GM23248 (cell line): ENCODE results near the gene FKBP1A. TPM values are rescaled to one million over a fixed set of nuclear protein-coding genes. Genes with fewer than 3 reads are reported as not detected.

Source experiments
- DNase-seq: peaks from one replicate; pipeline ENCODE4 v3.0.0-alpha.2; 2015
- H2AFZ ChIP-seq: fragments of 200-600 bp; sonication (generic); 2 replicates; pipeline ENCODE4 v1.6.1; 2016; ENCODE audit warnings: antibody characterized with exemption
- H3F3A ChIP-seq: fragments of 200-600 bp; sonication (generic); 2 replicates; pipeline ENCODE4 v1.6.1; 2016; ENCODE audit warnings: mild to moderate bottlenecking, antibody characterized with exemption, mixed run types; ENCODE audit not compliant: insufficient read depth
- H3K27ac ChIP-seq: fragments of 200-600 bp; sonication (generic); 2 replicates; pipeline ENCODE4 v1.5.1; 2016; ENCODE audit warnings: mild to moderate bottlenecking
- H3K27me3 ChIP-seq: fragments of 200-600 bp; sonication (generic); replicated peaks from 2 replicates; pipeline ENCODE4 v1.6.1; 2016; ENCODE audit warnings: mild to moderate bottlenecking; ENCODE audit not compliant: insufficient read depth
- H3K36me3 ChIP-seq: fragments of 200-600 bp; sonication (generic); 2 replicates; pipeline ENCODE4 v1.6.1; 2016; ENCODE audit warnings: low read depth, mild to moderate bottlenecking
- H3K4me1 ChIP-seq: fragments of 200-600 bp; sonication (generic); 2 replicates; pipeline ENCODE4 v1.6.1; 2016; ENCODE audit warnings: mild to moderate bottlenecking; ENCODE audit not compliant: insufficient read depth
- H3K4me2 ChIP-seq: fragments of 200-600 bp; sonication (generic); one replicate; pipeline ENCODE4 v1.6.1; 2016; ENCODE audit warnings: mild to moderate bottlenecking; ENCODE audit not compliant: unreplicated experiment
- H3K4me3 ChIP-seq: fragments of 200-600 bp; sonication (generic); 2 replicates; pipeline ENCODE4 v1.5.1; 2016; ENCODE audit warnings: mild to moderate bottlenecking
- H3K79me2 ChIP-seq: fragments of 200-600 bp; sonication (generic); 2 replicates; pipeline ENCODE4 v1.6.1; 2016; ENCODE audit warnings: mild to moderate bottlenecking; ENCODE audit not compliant: insufficient read depth
- H3K9ac ChIP-seq: fragments of 200-600 bp; sonication (generic); 2 replicates; pipeline ENCODE4 v1.6.1; 2016; ENCODE audit warnings: mild to moderate bottlenecking
- H3K9me2 ChIP-seq: fragments of 200-600 bp; sonication (generic); 2 replicates; pipeline ENCODE4 v1.6.1; 2016; ENCODE audit warnings: mixed run types, mild to moderate bottlenecking, moderate library complexity; ENCODE audit not compliant: insufficient read depth
- H3K9me3 ChIP-seq: fragments of 200-600 bp; sonication (generic); one replicate; pipeline ENCODE4 v1.6.1; 2017; ENCODE audit warnings: low read depth
- H4K20me1 ChIP-seq: fragments of 200-600 bp; sonication (generic); 2 replicates; pipeline ENCODE4 v1.6.0; 2016; ENCODE audit not compliant: insufficient read depth
- EZH2 ChIP-seq: fragments of 200-600 bp; sonication (generic); IDR thresholded peaks from 2 replicates; pipeline ENCODE4 v1.6.1; 2018; ENCODE audit warnings: antibody characterized with exemption, mild to moderate bottlenecking; ENCODE audit not compliant: insufficient read depth, poor library complexity, severe bottlenecking
- EZH2phosphoT487 ChIP-seq: fragments of 200-600 bp; sonication (generic); IDR thresholded peaks from 2 replicates; pipeline ENCODE4 v1.6.1; 2018; ENCODE audit warnings: antibody characterized with exemption, moderate library complexity, mild to moderate bottlenecking, low read depth; ENCODE audit not compliant: insufficient read depth
- WGBS, 2 experiments: methylation state at CpG; one replicate each; pipeline ENCODE4 v1.1.6; 2015 to 2017; ENCODE audit warnings: low lambda C conversion rate in 2 of 2, low coverage in 1 of 2; ENCODE audit errors: missing lambda C conversion rate in 2 of 2; 5-methylcytosine and 5-hydroxymethylcytosine counted together
- in situ Hi-C: fragments of 300-500 bp; cut with MboI; formaldehyde crosslinking; loops from 2 replicates; pipeline ENCODE4 v1.15.0; 2020
- polyA plus RNA-seq: library from polyadenylated mRNA; unstranded; fragments of >200 nt; fragmentation: Nextera tagmentation; extraction: Ambion mirVana; gene quantifications from 2 replicates; pipeline ENCODE4 v1.2.1, GENCODE V29; 2016
- total RNA-seq: library from RNA; depleted of rRNA; stranded (reverse); fragments of >200 nt; shearing (Covaris generic); gene quantifications from 2 replicates; pipeline ENCODE4 v1.2.3, GENCODE V29; 2014

FKBP1A gene
- total and polyA plus RNA-seq, 2 experiments from 2014 or later = 162 to 844 TPM

DNA sequence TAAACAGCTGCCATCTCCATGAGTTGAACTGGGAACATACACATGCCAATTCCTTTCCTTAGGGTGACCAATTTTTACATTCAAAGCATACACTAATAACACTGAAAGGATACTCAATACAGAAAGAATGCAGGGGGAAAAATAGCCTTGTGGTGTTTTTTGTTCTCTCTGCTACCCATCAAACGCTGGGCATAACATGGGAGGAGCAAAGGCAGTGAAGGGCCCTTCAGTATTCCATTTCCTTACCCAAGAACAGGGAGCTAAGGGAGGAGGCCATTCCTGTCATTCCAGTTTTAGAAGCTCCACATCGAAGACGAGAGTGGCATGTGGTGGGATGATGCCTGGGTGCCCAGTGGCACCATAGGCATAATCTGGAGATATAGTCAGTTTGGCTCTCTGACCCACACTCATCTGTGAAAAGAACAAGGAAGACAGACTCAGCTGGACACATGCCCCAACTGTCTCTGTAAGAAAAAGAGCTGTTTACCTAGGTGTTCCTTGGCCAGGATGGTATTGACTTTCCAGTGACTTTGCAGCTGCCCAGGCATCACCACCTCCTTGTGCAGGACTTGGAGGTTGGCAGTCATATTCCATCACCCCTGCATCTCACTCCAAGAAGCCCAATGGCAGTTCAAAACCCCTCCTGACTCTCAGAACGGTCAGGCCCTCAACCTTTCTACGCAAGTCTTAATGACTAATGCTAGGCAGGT lies 20.9 kb downstream of the FKBP1A start:
- Histone ChIP-seq H3K9me3 (no peaks in the 10 kb centered on the region), H3K79me2 (peaks cover 94% of the 10 kb centered on the region), H3K36me3 (peaks cover 7% of the 10 kb centered on the region; the same call in 1 of the 2 replicates), H3K27ac (no peak overlapping the region), H3K4me1 (peaks cover 52% of the 10 kb centered on the region), H3K4me3 (no peak overlapping the region), H3K9ac (no peak overlapping the region), H3K9me2 (no peaks in the 10 kb centered on the region), H2AFZ (no peak overlapping the region), H3F3A (peaks cover 29% of the 10 kb centered on the region), H3K27me3 (no peaks in the 10 kb centered on the region), H3K4me2 (no peak overlapping the region), H4K20me1 (no peaks in the 10 kb centered on the region)
- no peak for DNase-seq
- TF ChIP-seq EZH2phosphoT487 (no peak), EZH2 (no peak)
- WGBS, 2 experiments = 85 to 93% methylated on average over 5 of the region's 5 CpGs
- in situ Hi-C loops = no loop called here

DNA sequence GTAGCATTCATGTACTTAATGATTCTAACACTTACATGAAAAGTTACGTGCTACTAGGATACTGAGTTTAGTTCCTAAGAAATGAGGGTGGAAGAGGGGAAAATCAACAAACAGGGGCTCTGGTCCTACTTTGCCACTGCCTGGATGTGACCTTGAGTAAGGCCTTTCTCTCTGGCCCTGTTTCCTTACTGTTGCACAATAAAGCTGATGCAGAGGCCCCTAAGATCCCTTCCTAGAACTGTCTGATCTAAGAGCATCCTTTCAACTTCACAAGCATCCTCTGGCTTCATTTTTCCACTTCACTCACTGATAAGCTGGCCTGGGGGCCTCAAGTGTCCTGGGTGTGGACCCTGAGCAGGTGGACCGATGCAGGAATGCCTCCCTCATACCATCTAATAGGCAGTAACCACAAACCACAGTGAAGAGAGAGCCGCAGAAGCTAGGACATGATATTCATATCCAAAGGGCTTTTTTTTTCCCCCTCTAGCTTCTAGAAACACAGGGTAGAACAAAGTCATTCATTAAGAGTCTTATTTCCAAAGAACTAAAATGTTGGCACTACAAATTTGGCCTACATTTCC lies 21.6 kb downstream of the FKBP1A start:
- Histone ChIP-seq H3K4me3 (no peak overlapping the region), H3K27me3 (no peaks in the 10 kb centered on the region), H3K9me2 (no peaks in the 10 kb centered on the region), H3K36me3 (peaks cover 7% of the 10 kb centered on the region; the same call in 1 of the 2 replicates), H3K27ac (peak overlapping the region; percentile 44), H3K4me1 (peaks cover 47% of the 10 kb centered on the region), H4K20me1 (no peaks in the 10 kb centered on the region), H3K9me3 (no peaks in the 10 kb centered on the region), H3F3A (peaks cover 31% of the 10 kb centered on the region), H3K79me2 (peaks cover 94% of the 10 kb centered on the region), H2AFZ (no peak overlapping the region), H3K9ac (no peak overlapping the region), H3K4me2 (no peak overlapping the region)
- no peak for TF ChIP-seq EZH2phosphoT487
- TF ChIP-seq EZH2 = no peak
- DNase-seq = peak; percentile 31
- 70 to 73% methylated on average over 3 of the region's 3 CpGs for WGBS, 2 experiments
- in situ Hi-C loops = no loop called here

GRCh38 chr20:1370548-1371110 lies 22.2 kb downstream of the FKBP1A start:
- peaks cover 40% of the 10 kb centered on the region for H3K4me1 ChIP-seq
- in situ Hi-C loops = no loop called here
- no peaks in the 10 kb centered on the region for H3K9me3 ChIP-seq
- TF ChIP-seq EZH2phosphoT487 (no peak), EZH2 (no peak)
- H3K4me3 ChIP-seq = no peak overlapping the region
- no peak overlapping the region for H3K9ac ChIP-seq
- H3K27ac ChIP-seq = peak overlapping the region; percentile 44
- no peaks in the 10 kb centered on the region for H3K9me2 ChIP-seq
- DNase-seq = peak; percentile 48
- H3K36me3 ChIP-seq = peaks cover 7% of the 10 kb centered on the region; the same call in 1 of the 2 replicates
- peaks cover 94% of the 10 kb centered on the region for H3K79me2 ChIP-seq
- WGBS, 2 experiments = 4 to 9% methylated on average over 2 of the region's 2 CpGs
- H3K4me2 ChIP-seq = no peak overlapping the region
- no peaks in the 10 kb centered on the region for H3K27me3 ChIP-seq
- peaks cover 27% of the 10 kb centered on the region for H3F3A ChIP-seq
- H2AFZ ChIP-seq = no peak overlapping the region
- H4K20me1 ChIP-seq = no peaks in the 10 kb centered on the region

- Histone ChIP-seq H3F3A (peaks cover 22% of the 10 kb centered on the region), H3K27ac (peak overlapping the region; percentile 44; the same call in 1 of the 2 replicates), H3K4me1 (peaks cover 34% of the 10 kb centered on the region), H4K20me1 (no peaks in the 10 kb centered on the region), H3K9me3 (no peaks in the 10 kb centered on the region), H2AFZ (no peak overlapping the region), H3K27me3 (no peaks in the 10 kb centered on the region), H3K79me2 (peaks cover 94% of the 10 kb centered on the region), H3K36me3 (peaks cover 7% of the 10 kb centered on the region), H3K4me2 (no peak overlapping the region), H3K9ac (no peak overlapping the region), H3K9me2 (no peaks in the 10 kb centered on the region), H3K4me3 (no peak overlapping the region)
- TF ChIP-seq EZH2phosphoT487 (no peak), EZH2 (no peak)
- in situ Hi-C loops = no loop called here
- WGBS, 2 experiments = 92 to 96% methylated on average over 3 of the region's 3 CpGs
- DNase-seq = no peak
Observed at GRCh38 chr20:1369970-1370369, 22.9 kb downstream of the FKBP1A start.
